ENCODE data around the gene SMIM32. TPM values are rescaled to one million over a fixed set of nuclear protein-coding genes. Genes with fewer than 3 reads are reported as not detected.

The SMIM32 gene
- total and polyA plus RNA-seq, 9 of the 15 experiments (the other 6 are each of a cell fraction or from before 2014, with no cell fraction given) = not detected

DNA sequence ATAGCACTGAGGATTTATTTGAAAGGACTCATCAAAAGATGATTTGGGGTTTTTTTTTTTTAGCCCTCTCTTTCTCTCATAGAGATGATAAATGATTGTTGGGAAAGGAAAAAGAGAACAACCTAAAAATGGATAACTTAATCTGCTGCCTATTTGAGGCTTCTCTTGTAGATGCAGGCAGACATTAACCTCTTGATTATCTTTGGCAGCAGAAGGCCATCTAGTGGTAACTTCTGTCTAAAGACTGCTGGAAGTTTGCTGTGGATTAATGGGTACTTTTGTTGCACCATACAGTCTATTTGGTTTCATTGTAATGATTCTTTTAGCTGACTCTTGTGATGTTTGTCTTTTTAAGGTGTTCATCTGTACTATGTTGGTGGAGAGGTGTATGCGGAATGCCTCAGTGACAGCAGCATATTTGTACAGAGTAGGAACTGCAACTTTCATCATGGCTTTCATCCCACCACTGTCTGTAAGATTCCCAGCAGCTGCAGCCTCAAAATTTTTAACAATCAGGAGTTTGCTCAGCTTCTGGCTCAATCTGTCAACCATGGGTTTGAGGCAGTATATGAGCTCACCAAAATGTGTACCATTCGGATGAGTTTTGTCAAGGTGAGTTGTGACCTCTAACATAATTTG, 18.8 kb downstream of the SMIM32 start (continued):
- TF ChIP-seq, protein P1, sequence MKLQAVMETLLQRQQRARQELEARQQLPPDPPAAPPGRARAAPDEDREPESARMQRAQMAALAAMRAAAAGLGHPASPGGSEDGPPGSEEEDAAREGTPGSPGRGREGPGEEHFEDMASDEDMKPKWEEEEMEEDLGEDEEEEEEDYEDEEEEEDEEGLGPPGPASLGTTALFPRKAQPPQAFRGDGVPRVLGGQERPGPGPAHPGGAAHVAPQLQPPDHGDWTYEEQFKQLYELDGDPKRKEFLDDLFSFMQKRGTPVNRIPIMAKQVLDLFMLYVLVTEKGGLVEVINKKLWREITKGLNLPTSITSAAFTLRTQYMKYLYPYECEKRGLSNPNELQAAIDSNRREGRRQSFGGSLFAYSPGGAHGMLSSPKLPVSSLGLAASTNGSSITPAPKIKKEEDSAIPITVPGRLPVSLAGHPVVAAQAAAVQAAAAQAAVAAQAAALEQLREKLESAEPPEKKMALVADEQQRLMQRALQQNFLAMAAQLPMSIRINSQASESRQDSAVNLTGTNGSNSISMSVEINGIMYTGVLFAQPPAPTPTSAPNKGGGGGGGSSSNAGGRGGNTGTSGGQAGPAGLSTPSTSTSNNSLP (IDR thresholded peaks at IDR 0.05; ENCODE audit: borderline replicate concordance, low read depth, low read length) = peak; percentile 76; the same call in 1 of the 2 replicates
- TF ChIP-seq CBFA2T2 (conservative IDR thresholded peaks at IDR 0.05) (peak; percentile 69), SMC3 (conservative IDR thresholded peaks at IDR 0.05; ENCODE audit: insufficient read depth, low read depth, low read length) (peak; percentile 45), PHTF2 (CRISPR knock-in tag; IDR thresholded peaks at IDR 0.05) (no peak), POLR3G (IDR thresholded peaks at IDR 0.05; ENCODE audit: extremely low read depth, insufficient read length, insufficient replicate concordance) (no peak), MTA2 (IDR thresholded peaks at IDR 0.05; ENCODE audit: low read depth) (no peak), ZBTB17 (CRISPR knock-in tag; IDR thresholded peaks at IDR 0.05) (no peak), SETDB1 (IDR thresholded peaks at IDR 0.05; ENCODE audit: low read length) (no peak), SMARCE1 (IDR thresholded peaks at IDR 0.05) (no peak), SOX6 (IDR thresholded peaks at IDR 0.05) (0 out of 2 replicates have a peak, but pooled peaks have one; percentile 35), STAT5A (IDR thresholded peaks at IDR 0.05; ENCODE audit: borderline replicate concordance, low read length) (peak; percentile 50), ZNF311 (CRISPR knock-in tag; IDR thresholded peaks at IDR 0.05) (no peak), ETV5 (CRISPR knock-in tag; IDR thresholded peaks at IDR 0.05; ENCODE audit: low read depth) (no peak), TCF3 (CRISPR knock-in tag; IDR thresholded peaks at IDR 0.05) (peak; percentile 78), ARNT (IDR thresholded peaks at IDR 0.05) (0 out of 4 replicates have a peak, but pooled peaks of 1 of the 2 experiments have one; percentile 46), ADNP (tag; IDR thresholded peaks at IDR 0.05) (no peak)

Data from K562 (cell line).